OCI-LY3 (cell line): ENCODE measurements around the gene TMC2.
"Not testable (repeated sequence)": the region's sequence is repeated elsewhere in the genome, so short reads cannot be mapped to it uniquely, and the experiment has no call there.

Experiments used
- H2AFZ ChIP-seq: fragments of 200-600, 300-600 bp; shearing (Covaris generic); 2 replicates; pipeline ENCODE4 v1.6.0; 2014; ENCODE audit warnings: antibody characterized with exemption, low read depth, low read length
- H3K27ac ChIP-seq: fragments of 200-600, 300-600 bp; sonication (generic); 2 replicates; pipeline ENCODE4 v1.5.1; 2014; ENCODE audit warnings: mild to moderate bottlenecking, low read length, moderate library complexity, mixed read lengths
- H3K27me3 ChIP-seq: fragments of 200-600, 300-600 bp; sonication (generic); 2 replicates; pipeline ENCODE4 v1.6.1; 2014; ENCODE audit warnings: low read depth, low read length, mixed read lengths
- H3K36me3 ChIP-seq: fragments of 200-600, 300-600 bp; sonication (generic); replicated peaks from 2 replicates; pipeline ENCODE3; 2014; ENCODE audit warnings: low read depth, low read length, mixed read lengths
- H3K4me1 ChIP-seq: fragments of 300-600, 200-600 bp; sonication (generic); 2 replicates; pipeline ENCODE4 v1.6.1; 2014; ENCODE audit warnings: low read length, mixed read lengths
- H3K4me2 ChIP-seq: fragments of 200-600, 300-600 bp; sonication (generic); 2 replicates; pipeline ENCODE4 v1.6.1; 2014; ENCODE audit warnings: low read length, mixed read lengths
- H3K4me3 ChIP-seq: fragments of 300-600, 200-600 bp; sonication (generic); 2 replicates; pipeline ENCODE4 v1.5.1; 2014; ENCODE audit warnings: antibody characterized with exemption, mild to moderate bottlenecking, low read length, moderate library complexity
- H3K79me2 ChIP-seq: fragments of 300-600, 200-600 bp; shearing (Covaris generic); 2 replicates; pipeline ENCODE4 v1.6.1; 2014; ENCODE audit warnings: mild to moderate bottlenecking, low read length, mixed read lengths
- H3K9ac ChIP-seq: fragments of 300-600, 200-600 bp; shearing (Covaris generic); 2 replicates; pipeline ENCODE4 v1.6.0; 2014; ENCODE audit warnings: mild to moderate bottlenecking, low read length, moderate library complexity
- H3K9me3 ChIP-seq: fragments of 200-600, 300-600 bp; shearing (Covaris generic); 2 replicates; pipeline ENCODE4 v1.6.1; 2014; ENCODE audit warnings: low read length, mixed read lengths; ENCODE audit not compliant: insufficient read depth
- H4K20me1 ChIP-seq: fragments of 200-600, 300-600 bp; sonication (generic); 2 replicates; pipeline ENCODE4 v1.6.1; 2016; ENCODE audit warnings: low read length, mixed read lengths; ENCODE audit not compliant: insufficient read depth
- EZH2phosphoT487 ChIP-seq: fragments of 200-600 bp; shearing (Covaris generic); IDR thresholded peaks from 2 replicates; pipeline ENCODE4 v1.6.1; 2018; ENCODE audit warnings: antibody characterized with exemption, mixed run types, low read depth
- TF ChIP-seq, protein P1 (sequence below): fragments of 200-600, 300-600 bp; sonication (generic); IDR thresholded peaks from 2 replicates; pipeline ENCODE4 v1.5.1; 2014; ENCODE audit warnings: antibody characterized with exemption, low read length, low read depth

TMC2 gene, protein sequence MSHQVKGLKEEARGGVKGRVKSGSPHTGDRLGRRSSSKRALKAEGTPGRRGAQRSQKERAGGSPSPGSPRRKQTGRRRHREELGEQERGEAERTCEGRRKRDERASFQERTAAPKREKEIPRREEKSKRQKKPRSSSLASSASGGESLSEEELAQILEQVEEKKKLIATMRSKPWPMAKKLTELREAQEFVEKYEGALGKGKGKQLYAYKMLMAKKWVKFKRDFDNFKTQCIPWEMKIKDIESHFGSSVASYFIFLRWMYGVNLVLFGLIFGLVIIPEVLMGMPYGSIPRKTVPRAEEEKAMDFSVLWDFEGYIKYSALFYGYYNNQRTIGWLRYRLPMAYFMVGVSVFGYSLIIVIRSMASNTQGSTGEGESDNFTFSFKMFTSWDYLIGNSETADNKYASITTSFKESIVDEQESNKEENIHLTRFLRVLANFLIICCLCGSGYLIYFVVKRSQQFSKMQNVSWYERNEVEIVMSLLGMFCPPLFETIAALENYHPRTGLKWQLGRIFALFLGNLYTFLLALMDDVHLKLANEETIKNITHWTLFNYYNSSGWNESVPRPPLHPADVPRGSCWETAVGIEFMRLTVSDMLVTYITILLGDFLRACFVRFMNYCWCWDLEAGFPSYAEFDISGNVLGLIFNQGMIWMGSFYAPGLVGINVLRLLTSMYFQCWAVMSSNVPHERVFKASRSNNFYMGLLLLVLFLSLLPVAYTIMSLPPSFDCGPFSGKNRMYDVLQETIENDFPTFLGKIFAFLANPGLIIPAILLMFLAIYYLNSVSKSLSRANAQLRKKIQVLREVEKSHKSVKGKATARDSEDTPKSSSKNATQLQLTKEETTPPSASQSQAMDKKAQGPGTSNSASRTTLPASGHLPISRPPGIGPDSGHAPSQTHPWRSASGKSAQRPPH

DNA sequence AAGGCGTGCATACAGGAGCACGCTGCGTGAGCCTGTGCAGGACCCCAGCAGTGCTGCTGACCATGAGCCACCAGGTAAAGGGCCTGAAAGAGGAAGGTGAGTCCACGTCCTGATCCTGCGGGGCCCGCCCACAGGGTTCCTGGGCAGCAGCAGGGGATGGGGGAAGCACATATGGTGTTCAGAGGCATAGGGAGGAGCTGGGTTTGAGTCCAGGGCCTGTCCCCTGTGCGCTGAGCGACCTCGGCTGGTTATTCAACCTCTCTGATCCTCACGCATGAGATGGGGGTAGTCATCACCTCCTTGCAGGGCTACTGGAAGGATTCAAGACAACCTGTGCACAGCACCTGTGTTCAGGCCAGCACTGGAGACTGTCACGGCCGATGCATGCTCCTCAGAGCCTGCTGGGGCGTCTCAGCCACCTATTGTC lies at the start of gene TMC2:
Gene TMC2, plus strand, starts transcription at position 14 of the 427 bp plus-strand sequence. Its CDS starts 49 bp downstream, at position 63.
- TF ChIP-seq, protein P1, sequence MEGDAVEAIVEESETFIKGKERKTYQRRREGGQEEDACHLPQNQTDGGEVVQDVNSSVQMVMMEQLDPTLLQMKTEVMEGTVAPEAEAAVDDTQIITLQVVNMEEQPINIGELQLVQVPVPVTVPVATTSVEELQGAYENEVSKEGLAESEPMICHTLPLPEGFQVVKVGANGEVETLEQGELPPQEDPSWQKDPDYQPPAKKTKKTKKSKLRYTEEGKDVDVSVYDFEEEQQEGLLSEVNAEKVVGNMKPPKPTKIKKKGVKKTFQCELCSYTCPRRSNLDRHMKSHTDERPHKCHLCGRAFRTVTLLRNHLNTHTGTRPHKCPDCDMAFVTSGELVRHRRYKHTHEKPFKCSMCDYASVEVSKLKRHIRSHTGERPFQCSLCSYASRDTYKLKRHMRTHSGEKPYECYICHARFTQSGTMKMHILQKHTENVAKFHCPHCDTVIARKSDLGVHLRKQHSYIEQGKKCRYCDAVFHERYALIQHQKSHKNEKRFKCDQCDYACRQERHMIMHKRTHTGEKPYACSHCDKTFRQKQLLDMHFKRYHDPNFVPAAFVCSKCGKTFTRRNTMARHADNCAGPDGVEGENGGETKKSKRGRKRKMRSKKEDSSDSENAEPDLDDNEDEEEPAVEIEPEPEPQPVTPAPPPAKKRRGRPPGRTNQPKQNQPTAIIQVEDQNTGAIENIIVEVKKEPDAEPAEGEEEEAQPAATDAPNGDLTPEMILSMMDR, result no peak
- no peak for TF ChIP-seq EZH2phosphoT487
- Histone ChIP-seq H3K36me3 (no peaks in the 10 kb centered on the region), H3K9ac (no peak within 1 kb of the TSS), H2AFZ (no peak within 1 kb of the TSS), H4K20me1 (no peaks in the 10 kb centered on the region), H3K4me3 (no peak within 1 kb of the TSS), H3K79me2 (no peaks in the 10 kb centered on the region), H3K27me3 (peaks cover 60% of the 10 kb centered on the region), H3K4me2 (no peak within 1 kb of the TSS), H3K9me3 (no peaks in the 10 kb centered on the region), H3K27ac (no peak within 1 kb of the TSS), H3K4me1 (peaks cover 8% of the 10 kb centered on the region)

DNA sequence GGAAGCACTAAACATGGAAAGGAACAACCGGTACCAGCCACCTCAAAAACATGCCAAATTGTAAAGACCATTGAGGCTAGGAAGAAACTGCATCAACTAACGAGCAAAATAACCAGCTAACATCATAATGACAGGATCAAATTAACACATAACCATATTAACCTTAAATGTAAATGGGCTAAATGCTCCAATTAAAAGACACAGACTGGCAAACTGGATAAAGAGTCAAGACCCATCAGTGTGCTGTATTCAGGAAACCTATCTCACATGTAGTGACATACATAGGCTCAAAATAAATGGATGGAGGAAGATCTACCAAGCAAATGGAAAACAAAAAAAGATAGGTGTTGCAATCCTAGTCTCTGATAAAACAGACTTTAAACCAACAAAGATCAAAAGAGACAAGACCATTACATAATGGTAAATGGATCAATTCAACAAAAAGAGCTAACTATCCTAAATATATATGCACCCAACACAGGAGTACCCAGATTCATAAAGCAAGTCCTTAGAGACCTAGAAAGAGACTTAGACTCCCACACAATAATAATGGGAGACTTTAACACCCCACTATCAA lies 33.5 kb upstream of the TMC2 start:
- H3K9ac ChIP-seq, H3K4me1 ChIP-seq, H3K27ac ChIP-seq, H2AFZ ChIP-seq, H4K20me1 ChIP-seq, H3K27me3 ChIP-seq, H3K4me2 ChIP-seq, H3K4me3 ChIP-seq, H3K9me3 ChIP-seq: not testable (repeated sequence)
- H3K79me2 ChIP-seq, result peaks cover 18% of the 10 kb centered on the region
- H3K36me3 ChIP-seq, result peaks cover 17% of the 10 kb centered on the region

DNA sequence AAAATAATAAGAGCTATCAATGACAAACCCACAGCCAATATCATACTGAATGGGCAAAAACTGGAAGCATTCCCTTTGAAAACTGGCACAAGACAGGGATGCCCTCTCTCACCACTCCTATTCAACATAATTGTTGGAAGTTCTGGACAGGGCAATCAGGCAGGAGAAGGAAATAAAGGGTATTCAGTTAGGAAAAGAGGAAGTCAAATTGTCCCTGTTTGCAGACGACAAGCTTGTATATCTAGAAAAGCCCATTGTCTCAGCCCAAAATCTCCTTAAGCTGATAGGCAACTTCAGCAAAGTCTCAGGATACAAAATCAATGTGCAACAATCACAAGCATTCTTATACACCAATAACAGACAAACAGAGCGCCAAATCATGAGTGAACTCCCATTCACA lies 31.6 kb upstream of the TMC2 start:
- not testable (repeated sequence) for H3K4me1 ChIP-seq, H3K4me3 ChIP-seq, H3K9ac ChIP-seq, H2AFZ ChIP-seq, H3K27ac ChIP-seq, H3K36me3 ChIP-seq, H4K20me1 ChIP-seq, H3K9me3 ChIP-seq, H3K27me3 ChIP-seq, H3K4me2 ChIP-seq
- H3K79me2 ChIP-seq, result peaks cover 26% of the 10 kb centered on the region

DNA sequence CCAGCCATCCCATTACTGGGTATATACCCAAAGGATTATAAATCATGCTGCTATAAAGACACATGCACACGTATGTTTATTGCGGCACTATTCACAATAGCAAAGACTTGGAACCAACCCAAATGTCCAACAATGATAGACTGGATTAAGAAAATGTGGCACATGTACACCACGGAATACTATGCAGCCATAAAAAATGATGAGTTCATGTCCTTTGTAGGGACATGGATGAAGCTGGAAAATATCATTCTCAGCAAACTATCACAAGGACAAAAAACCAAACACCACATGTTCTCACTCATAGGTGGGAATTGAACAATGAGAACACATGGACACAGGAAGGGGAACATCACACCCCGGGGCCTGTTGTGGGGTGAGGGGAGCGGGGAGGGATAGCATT lies 29.9 kb upstream of the TMC2 start:
- not testable (repeated sequence) for H3K4me2 ChIP-seq, H3K27ac ChIP-seq, H2AFZ ChIP-seq, H3K9ac ChIP-seq, H4K20me1 ChIP-seq, H3K36me3 ChIP-seq, H3K9me3 ChIP-seq, H3K4me3 ChIP-seq, H3K27me3 ChIP-seq
- Histone ChIP-seq H3K79me2 (peaks cover 23% of the 10 kb centered on the region), H3K4me1 (peaks cover 10% of the 10 kb centered on the region)

DNA sequence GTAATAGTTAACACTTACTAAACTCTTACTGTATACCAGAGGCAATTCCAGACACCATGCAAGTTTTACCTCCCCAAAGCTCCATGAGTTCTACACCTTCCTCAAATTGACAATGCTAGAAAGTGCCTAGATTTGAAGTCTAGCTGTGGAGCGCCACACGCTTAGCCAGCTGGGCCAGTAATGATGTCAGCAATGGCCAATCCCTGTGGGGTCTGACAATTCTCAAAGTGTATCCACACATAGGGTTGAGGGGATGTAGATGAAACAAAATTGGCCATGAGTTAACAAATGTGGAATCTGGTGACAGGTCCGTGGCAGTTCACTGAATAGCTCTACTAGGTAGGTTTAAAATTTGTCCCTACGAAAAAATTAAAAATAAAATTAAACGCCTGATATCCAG lies 28.9 kb upstream of the TMC2 start:
- no peak overlapping the region for H2AFZ ChIP-seq
- peaks cover 23% of the 10 kb centered on the region for H3K79me2 ChIP-seq
- H3K9ac ChIP-seq, result peak overlapping the region; percentile 84; the same call in 1 of the 2 replicates
- peak overlapping the region; percentile 89 for H3K4me3 ChIP-seq
- H3K36me3 ChIP-seq, result no peaks in the 10 kb centered on the region
- no peaks in the 10 kb centered on the region for H4K20me1 ChIP-seq
- peaks cover 10% of the 10 kb centered on the region for H3K4me1 ChIP-seq
- TF ChIP-seq, protein P1, result no peak
- no peak for TF ChIP-seq EZH2phosphoT487
- no peaks in the 10 kb centered on the region for H3K9me3 ChIP-seq
- H3K4me2 ChIP-seq, result peak overlapping the region; percentile 79
- H3K27ac ChIP-seq, result no peak overlapping the region
- H3K27me3 ChIP-seq, result peaks cover 7% of the 10 kb centered on the region; the same call in 1 of the 2 replicates
